ENCODE data around the gene GRM2.

The GRM2 gene

DNA sequence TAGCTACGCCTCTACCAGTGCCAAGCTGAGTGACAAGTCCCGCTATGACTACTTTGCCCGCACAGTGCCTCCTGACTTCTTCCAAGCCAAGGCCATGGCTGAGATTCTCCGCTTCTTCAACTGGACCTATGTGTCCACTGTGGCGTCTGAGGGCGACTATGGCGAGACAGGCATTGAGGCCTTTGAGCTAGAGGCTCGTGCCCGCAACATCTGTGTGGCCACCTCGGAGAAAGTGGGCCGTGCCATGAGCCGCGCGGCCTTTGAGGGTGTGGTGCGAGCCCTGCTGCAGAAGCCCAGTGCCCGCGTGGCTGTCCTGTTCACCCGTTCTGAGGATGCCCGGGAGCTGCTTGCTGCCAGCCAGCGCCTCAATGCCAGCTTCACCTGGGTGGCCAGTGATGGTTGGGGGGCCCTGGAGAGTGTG is 5.7 kb downstream of the GRM2 start:
- Histone ChIP-seq H3K4me1 (ENCODE audit: control insufficient read depth, low read depth, low read length) (peaks cover 1% of the 10 kb centered on the region), H3K18ac (ENCODE audit: low read length) (no peak overlapping the region), H2BK120ac (ENCODE audit: low read depth, low read length) (no peak overlapping the region), H3K79me2 (ENCODE audit: control insufficient read depth, insufficient read depth, low read length) (no peaks in the 10 kb centered on the region), H4K5ac (ENCODE audit: low read length) (no peak overlapping the region), H2BK5ac (ENCODE audit: low read length) (no peak overlapping the region), H4K8ac (ENCODE audit: low read depth, low read length) (no peak overlapping the region), H2AK5ac (ENCODE audit: low read length) (no peak overlapping the region), H3K27me3 (ENCODE audit: insufficient read depth, low read length, poor library complexity) (peaks cover 7% of the 10 kb centered on the region), H3K4me3 (ENCODE audit: low read length) (no peak overlapping the region), H3K27ac (ENCODE audit: low read depth, low read length) (no peak overlapping the region), H3K56ac (ENCODE audit: low read length) (no peak overlapping the region), H3K4ac (ENCODE audit: low read depth, low read length) (no peak overlapping the region), H3K79me1 (ENCODE audit: low read length) (no peaks in the 10 kb centered on the region), H3K4me2 (ENCODE audit: low read length) (no peak overlapping the region), H3K23ac (ENCODE audit: low read length) (no peak overlapping the region), H2BK15ac (replicated peaks; ENCODE audit: low read depth) (no peak overlapping the region), H3K36me3 (ENCODE audit: control insufficient read depth, insufficient read depth, low read length) (no peaks in the 10 kb centered on the region), H3K9ac (ENCODE audit: low read length) (no peak overlapping the region)
- no peak for DNase-seq
- no CpG with 5 or more reads among the region's 20 CpGs for WGBS (ENCODE audit: extremely low coverage, insufficient coverage, low lambda C conversion rate)

DNA sequence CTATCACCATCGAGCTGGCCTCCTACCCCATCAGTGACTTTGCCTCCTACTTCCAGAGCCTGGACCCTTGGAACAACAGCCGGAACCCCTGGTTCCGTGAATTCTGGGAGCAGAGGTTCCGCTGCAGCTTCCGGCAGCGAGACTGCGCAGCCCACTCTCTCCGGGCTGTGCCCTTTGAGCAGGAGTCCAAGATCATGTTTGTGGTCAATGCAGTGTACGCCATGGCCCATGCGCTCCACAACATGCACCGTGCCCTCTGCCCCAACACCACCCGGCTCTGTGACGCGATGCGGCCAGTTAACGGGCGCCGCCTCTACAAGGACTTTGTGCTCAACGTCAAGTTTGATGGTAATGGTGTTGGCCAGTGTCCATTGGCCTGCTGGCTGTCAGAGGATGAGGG is 6.1 kb downstream of the GRM2 start:
- H3K79me1 ChIP-seq (ENCODE audit: low read length), result no peaks in the 10 kb centered on the region
- no peak overlapping the region for H3K27ac ChIP-seq (ENCODE audit: low read depth, low read length)
- no peak overlapping the region for H4K5ac ChIP-seq (ENCODE audit: low read length)
- H3K27me3 ChIP-seq (ENCODE audit: insufficient read depth, low read length, poor library complexity), result peaks cover 4% of the 10 kb centered on the region
- no peak overlapping the region for H3K56ac ChIP-seq (ENCODE audit: low read length)
- H3K79me2 ChIP-seq (ENCODE audit: control insufficient read depth, insufficient read depth, low read length), result no peaks in the 10 kb centered on the region
- no peak overlapping the region for H4K8ac ChIP-seq (ENCODE audit: low read depth, low read length)
- no peaks in the 10 kb centered on the region for H3K36me3 ChIP-seq (ENCODE audit: control insufficient read depth, insufficient read depth, low read length)
- no peak overlapping the region for H2BK120ac ChIP-seq (ENCODE audit: low read depth, low read length)
- H3K23ac ChIP-seq (ENCODE audit: low read length), result no peak overlapping the region
- no peak overlapping the region for H2BK15ac ChIP-seq (replicated peaks; ENCODE audit: low read depth)
- H3K4ac ChIP-seq (ENCODE audit: low read depth, low read length), result no peak overlapping the region
- H3K18ac ChIP-seq (ENCODE audit: low read length), result no peak overlapping the region
- no peaks in the 10 kb centered on the region for H3K4me1 ChIP-seq (ENCODE audit: control insufficient read depth, low read depth, low read length)
- no peak overlapping the region for H2AK5ac ChIP-seq (ENCODE audit: low read length)
- no peak for DNase-seq
- no peak overlapping the region for H3K4me2 ChIP-seq (ENCODE audit: low read length)
- no peak overlapping the region for H3K4me3 ChIP-seq (ENCODE audit: low read length)
- H2BK5ac ChIP-seq (ENCODE audit: low read length), result no peak overlapping the region
- no peak overlapping the region for H3K9ac ChIP-seq (ENCODE audit: low read length)
- no CpG with 5 or more reads among the region's 19 CpGs for WGBS (ENCODE audit: extremely low coverage, insufficient coverage, low lambda C conversion rate)

DNA sequence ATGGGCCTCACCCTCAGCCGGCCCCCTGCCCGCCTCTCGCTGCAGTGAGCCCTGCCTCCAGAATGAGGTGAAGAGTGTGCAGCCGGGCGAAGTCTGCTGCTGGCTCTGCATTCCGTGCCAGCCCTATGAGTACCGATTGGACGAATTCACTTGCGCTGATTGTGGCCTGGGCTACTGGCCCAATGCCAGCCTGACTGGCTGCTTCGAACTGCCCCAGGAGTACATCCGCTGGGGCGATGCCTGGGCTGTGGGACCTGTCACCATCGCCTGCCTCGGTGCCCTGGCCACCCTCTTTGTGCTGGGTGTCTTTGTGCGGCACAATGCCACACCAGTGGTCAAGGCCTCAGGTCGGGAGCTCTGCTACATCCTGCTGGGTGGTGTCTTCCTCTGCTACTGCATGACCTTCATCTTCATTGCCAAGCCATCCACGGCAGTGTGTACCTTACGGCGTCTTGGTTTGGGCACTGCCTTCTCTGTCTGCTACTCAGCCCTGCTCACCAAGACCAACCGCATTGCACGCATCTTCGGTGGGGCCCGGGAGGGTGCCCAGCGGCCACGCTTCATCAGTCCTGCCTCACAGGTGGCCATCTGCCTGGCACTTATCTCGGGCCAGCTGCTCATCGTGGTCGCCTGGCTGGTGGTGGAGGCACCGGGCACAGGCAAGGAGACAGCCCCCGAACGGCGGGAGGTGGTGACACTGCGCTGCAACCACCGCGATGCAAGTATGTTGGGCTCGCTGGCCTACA is 8.5 kb downstream of the GRM2 start:
- Histone ChIP-seq H3K56ac (ENCODE audit: low read length) (no peak overlapping the region), H3K4ac (ENCODE audit: low read depth, low read length) (no peak overlapping the region), H3K18ac (ENCODE audit: low read length) (no peak overlapping the region), H2BK15ac (replicated peaks; ENCODE audit: low read depth) (no peak overlapping the region), H3K4me2 (ENCODE audit: low read length) (no peak overlapping the region), H2BK5ac (ENCODE audit: low read length) (no peak overlapping the region), H3K36me3 (ENCODE audit: control insufficient read depth, insufficient read depth, low read length) (no peaks in the 10 kb centered on the region), H3K27ac (ENCODE audit: low read depth, low read length) (no peak overlapping the region), H3K79me1 (ENCODE audit: low read length) (no peaks in the 10 kb centered on the region), H2AK5ac (ENCODE audit: low read length) (no peak overlapping the region), H4K8ac (ENCODE audit: low read depth, low read length) (no peak overlapping the region), H2BK120ac (ENCODE audit: low read depth, low read length) (no peak overlapping the region), H3K9ac (ENCODE audit: low read length) (no peak overlapping the region), H3K27me3 (ENCODE audit: insufficient read depth, low read length, poor library complexity) (no peaks in the 10 kb centered on the region), H4K5ac (ENCODE audit: low read length) (no peak overlapping the region), H3K4me1 (ENCODE audit: control insufficient read depth, low read depth, low read length) (no peaks in the 10 kb centered on the region), H3K79me2 (ENCODE audit: control insufficient read depth, insufficient read depth, low read length) (no peaks in the 10 kb centered on the region), H3K23ac (ENCODE audit: low read length) (no peak overlapping the region), H3K4me3 (ENCODE audit: low read length) (no peak overlapping the region)
- no CpG with 5 or more reads among the region's 36 CpGs for WGBS (ENCODE audit: extremely low coverage, insufficient coverage, low lambda C conversion rate)
- no peak for DNase-seq

DNA sequence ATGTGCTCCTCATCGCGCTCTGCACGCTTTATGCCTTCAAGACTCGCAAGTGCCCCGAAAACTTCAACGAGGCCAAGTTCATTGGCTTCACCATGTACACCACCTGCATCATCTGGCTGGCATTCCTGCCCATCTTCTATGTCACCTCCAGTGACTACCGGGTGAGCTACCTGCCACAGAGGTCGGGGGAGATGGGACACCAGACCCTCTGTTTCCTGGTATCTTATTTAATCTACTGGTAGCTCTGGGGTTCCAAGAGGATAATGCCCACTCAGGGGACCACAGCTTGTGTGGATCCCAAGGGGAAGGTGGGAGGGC is 9.1 kb downstream of the GRM2 start:
- Histone ChIP-seq H3K27ac (ENCODE audit: low read depth, low read length) (no peak overlapping the region), H2BK5ac (ENCODE audit: low read length) (no peak overlapping the region), H3K79me1 (ENCODE audit: low read length) (no peaks in the 10 kb centered on the region), H3K23ac (ENCODE audit: low read length) (peak overlapping the region; percentile 50), H3K4me3 (ENCODE audit: low read length) (no peak overlapping the region), H2AK5ac (ENCODE audit: low read length) (no peak overlapping the region), H2BK120ac (ENCODE audit: low read depth, low read length) (no peak overlapping the region), H3K9ac (ENCODE audit: low read length) (no peak overlapping the region), H3K4me1 (ENCODE audit: control insufficient read depth, low read depth, low read length) (no peaks in the 10 kb centered on the region), H2BK15ac (replicated peaks; ENCODE audit: low read depth) (no peak overlapping the region), H4K8ac (ENCODE audit: low read depth, low read length) (no peak overlapping the region), H3K79me2 (ENCODE audit: control insufficient read depth, insufficient read depth, low read length) (no peaks in the 10 kb centered on the region), H3K4ac (ENCODE audit: low read depth, low read length) (no peak overlapping the region), H3K36me3 (ENCODE audit: control insufficient read depth, insufficient read depth, low read length) (no peaks in the 10 kb centered on the region), H3K56ac (ENCODE audit: low read length) (no peak overlapping the region), H3K4me2 (ENCODE audit: low read length) (no peak overlapping the region), H3K18ac (ENCODE audit: low read length) (no peak overlapping the region), H3K27me3 (ENCODE audit: insufficient read depth, low read length, poor library complexity) (no peaks in the 10 kb centered on the region), H4K5ac (ENCODE audit: low read length) (no peak overlapping the region)
- no CpG with 5 or more reads among the region's 8 CpGs for WGBS (ENCODE audit: extremely low coverage, insufficient coverage, low lambda C conversion rate)
- no peak for DNase-seq

DNA sequence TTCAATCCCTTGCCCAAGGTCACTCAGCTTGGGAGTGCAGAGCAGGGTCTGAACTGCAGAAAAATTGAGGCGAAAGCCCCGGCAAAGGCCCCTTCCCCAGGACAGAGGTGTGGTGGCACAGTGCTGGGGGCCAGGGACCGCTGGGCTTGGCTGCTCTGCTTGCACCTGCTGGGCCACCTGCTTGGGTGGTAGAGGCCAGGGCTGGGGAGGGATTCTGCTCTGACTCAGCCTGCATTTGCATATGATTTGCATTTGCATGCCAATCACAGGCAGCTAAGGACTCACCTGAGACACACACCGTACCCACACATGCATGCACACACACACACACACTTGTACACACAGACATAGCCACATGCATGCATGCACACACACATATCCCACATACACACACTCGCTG is 9.9 kb downstream of the GRM2 start:
- Histone ChIP-seq H2BK15ac (replicated peaks; ENCODE audit: low read depth) (no peak overlapping the region), H3K79me1 (ENCODE audit: low read length) (no peaks in the 10 kb centered on the region), H2BK5ac (ENCODE audit: low read length) (no peak overlapping the region), H3K9ac (ENCODE audit: low read length) (no peak overlapping the region), H3K4me1 (ENCODE audit: control insufficient read depth, low read depth, low read length) (no peaks in the 10 kb centered on the region), H3K27me3 (ENCODE audit: insufficient read depth, low read length, poor library complexity) (no peaks in the 10 kb centered on the region), H4K8ac (ENCODE audit: low read depth, low read length) (no peak overlapping the region), H2BK120ac (ENCODE audit: low read depth, low read length) (no peak overlapping the region), H3K56ac (ENCODE audit: low read length) (no peak overlapping the region), H3K4me2 (ENCODE audit: low read length) (no peak overlapping the region), H3K18ac (ENCODE audit: low read length) (no peak overlapping the region), H3K23ac (ENCODE audit: low read length) (no peak overlapping the region), H2AK5ac (ENCODE audit: low read length) (no peak overlapping the region), H3K79me2 (ENCODE audit: control insufficient read depth, insufficient read depth, low read length) (no peaks in the 10 kb centered on the region), H3K36me3 (ENCODE audit: control insufficient read depth, insufficient read depth, low read length) (no peaks in the 10 kb centered on the region), H4K5ac (ENCODE audit: low read length) (no peak overlapping the region), H3K4me3 (ENCODE audit: low read length) (no peak overlapping the region), H3K27ac (ENCODE audit: low read depth, low read length) (no peak overlapping the region), H3K4ac (ENCODE audit: low read depth, low read length) (no peak overlapping the region)
- no peak for DNase-seq
- WGBS (ENCODE audit: extremely low coverage, insufficient coverage, low lambda C conversion rate), result no CpG with 5 or more reads among the region's 5 CpGs

DNA sequence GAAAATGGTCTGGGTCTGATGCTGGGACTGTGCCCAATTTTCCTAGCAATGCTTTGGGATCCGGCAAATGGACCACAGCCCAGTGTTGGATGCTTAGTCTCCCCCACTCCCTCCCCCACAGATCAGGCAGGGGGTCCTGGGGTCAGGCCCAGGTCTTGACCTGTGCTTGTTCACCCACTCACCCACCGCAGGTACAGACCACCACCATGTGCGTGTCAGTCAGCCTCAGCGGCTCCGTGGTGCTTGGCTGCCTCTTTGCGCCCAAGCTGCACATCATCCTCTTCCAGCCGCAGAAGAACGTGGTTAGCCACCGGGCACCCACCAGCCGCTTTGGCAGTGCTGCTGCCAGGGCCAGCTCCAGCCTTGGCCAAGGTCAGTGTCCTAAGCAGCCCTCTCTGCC is 10.6 kb downstream of the GRM2 start:
- Histone ChIP-seq H2AK5ac (ENCODE audit: low read length) (no peak overlapping the region), H3K18ac (ENCODE audit: low read length) (no peak overlapping the region), H3K4ac (ENCODE audit: low read depth, low read length) (no peak overlapping the region), H4K5ac (ENCODE audit: low read length) (no peak overlapping the region), H3K79me1 (ENCODE audit: low read length) (no peaks in the 10 kb centered on the region), H3K4me2 (ENCODE audit: low read length) (no peak overlapping the region), H3K79me2 (ENCODE audit: control insufficient read depth, insufficient read depth, low read length) (no peaks in the 10 kb centered on the region), H3K4me3 (ENCODE audit: low read length) (no peak overlapping the region), H3K4me1 (ENCODE audit: control insufficient read depth, low read depth, low read length) (no peaks in the 10 kb centered on the region), H3K23ac (ENCODE audit: low read length) (no peak overlapping the region), H4K8ac (ENCODE audit: low read depth, low read length) (no peak overlapping the region), H2BK15ac (replicated peaks; ENCODE audit: low read depth) (no peak overlapping the region), H3K27me3 (ENCODE audit: insufficient read depth, low read length, poor library complexity) (no peaks in the 10 kb centered on the region), H3K36me3 (ENCODE audit: control insufficient read depth, insufficient read depth, low read length) (no peaks in the 10 kb centered on the region), H3K9ac (ENCODE audit: low read length) (no peak overlapping the region), H3K27ac (ENCODE audit: low read depth, low read length) (no peak overlapping the region), H2BK120ac (ENCODE audit: low read depth, low read length) (no peak overlapping the region), H3K56ac (ENCODE audit: low read length) (no peak overlapping the region), H2BK5ac (ENCODE audit: low read length) (no peak overlapping the region)
- no CpG with 5 or more reads among the region's 10 CpGs for WGBS (ENCODE audit: extremely low coverage, insufficient coverage, low lambda C conversion rate)
- no peak for DNase-seq

Data from mesendoderm (in vitro differentiated cells).